Hepatic stellate cell (primary cell): ENCODE data around the gene POMT1.

Experiments
- DNase-seq: peaks from one replicate; pipeline ENCODE4 v3.0.0; 2011; ENCODE audit warnings: low spot score

POMT1 gene

DNA sequence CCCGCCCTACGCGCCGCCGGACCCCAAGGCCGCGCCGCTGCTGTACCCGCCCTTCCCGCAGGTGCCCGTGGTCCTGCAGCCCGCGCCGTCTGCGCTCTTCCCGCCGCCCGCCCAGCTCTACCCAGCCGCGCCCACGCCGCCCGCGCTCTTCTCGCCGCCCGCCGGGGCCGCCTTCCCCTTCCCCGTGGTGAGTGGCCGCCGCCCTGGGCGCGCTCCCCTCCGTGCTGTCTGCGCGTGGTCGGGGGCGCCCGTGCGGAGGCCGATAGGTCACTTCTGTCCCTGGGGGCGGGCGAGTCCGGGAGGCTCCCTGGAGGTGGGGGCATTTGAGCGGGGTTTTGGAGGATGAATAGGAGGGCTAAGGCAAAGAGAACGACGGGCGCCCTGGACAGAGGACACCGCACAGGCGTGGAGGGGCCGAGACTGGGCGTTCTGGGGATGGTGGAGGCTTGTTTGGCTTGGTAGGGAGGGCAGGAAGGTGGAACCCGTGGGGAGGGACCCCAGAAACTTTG lies 52.2 kb downstream of the POMT1 start:
- DNase-seq, result no peak

DNA sequence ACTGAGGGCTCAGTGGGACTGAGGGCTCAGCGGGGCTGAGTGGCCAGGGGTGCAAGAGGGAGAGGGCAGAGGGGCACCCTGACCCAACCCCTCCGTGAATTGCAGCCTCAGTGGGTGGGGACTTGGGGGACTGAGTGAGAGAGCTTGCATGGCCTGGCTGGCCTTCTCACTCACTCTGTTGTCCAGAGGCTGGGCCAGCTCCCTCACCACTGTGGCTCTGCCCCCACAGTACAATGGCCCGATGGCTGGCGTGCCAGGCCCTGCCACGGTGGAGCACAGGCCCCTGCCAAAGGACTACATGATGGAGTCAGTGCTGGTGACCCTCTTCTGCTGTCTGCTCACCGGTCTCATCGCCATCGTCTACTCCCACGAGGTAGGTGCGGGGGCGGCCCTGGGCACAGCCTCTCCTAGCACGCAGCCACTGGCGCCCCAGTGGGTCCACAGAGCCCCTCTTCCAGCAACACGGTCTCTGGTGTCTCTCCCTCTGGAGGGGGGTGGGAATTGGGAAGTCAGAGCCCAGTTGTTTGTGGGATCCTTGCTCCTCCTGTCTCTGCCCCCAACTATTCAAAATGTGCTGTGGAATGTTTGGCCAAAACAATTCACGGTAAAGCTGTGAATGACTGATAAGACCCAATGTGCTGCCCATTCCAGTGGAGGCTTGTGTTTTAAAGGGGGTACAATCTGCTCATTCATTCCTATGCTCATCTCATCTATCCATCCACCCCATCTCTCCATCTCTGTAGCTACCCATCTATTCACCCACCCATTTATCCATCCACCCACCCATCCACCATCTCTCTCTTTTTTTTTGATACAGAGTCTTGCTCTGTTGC lies 53.3 kb downstream of the POMT1 start:
- DNase-seq, result no peak

DNA sequence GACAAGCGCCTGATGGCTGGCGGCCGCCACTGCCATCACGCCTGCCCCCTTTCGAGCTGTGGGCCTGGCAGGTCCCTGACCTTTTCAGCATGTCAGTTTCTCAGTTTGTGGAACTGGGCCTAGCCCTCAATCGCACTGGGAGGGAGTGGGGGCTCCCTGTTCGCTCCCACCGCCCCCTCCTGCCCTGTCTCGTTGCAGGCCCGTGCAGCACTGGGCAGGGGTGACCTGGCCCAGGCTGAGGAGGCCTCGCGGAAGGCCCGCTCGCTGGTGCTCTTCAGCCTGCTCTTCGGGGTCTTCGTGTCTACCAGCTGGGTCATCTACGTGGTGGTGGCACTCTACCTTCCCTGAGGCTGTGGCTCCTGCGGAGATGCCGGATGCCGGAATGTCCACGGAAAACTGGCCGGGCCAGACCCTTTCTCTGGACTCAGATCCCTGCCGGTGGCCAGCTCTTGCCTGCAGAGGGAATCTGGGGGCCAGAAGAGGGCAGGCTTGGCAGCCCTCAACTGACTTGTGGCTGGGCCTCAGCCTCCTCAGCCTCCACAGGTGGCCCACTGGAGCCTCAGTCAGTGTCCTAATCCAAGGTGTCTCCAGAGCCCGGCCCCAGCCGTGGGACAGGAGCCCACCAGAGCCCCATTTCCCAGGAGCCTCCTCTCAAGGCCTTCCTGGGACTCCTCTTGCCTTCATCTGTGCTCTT lies 55.3 kb downstream of the POMT1 start:
- DNase-seq, result no peak

DNA sequence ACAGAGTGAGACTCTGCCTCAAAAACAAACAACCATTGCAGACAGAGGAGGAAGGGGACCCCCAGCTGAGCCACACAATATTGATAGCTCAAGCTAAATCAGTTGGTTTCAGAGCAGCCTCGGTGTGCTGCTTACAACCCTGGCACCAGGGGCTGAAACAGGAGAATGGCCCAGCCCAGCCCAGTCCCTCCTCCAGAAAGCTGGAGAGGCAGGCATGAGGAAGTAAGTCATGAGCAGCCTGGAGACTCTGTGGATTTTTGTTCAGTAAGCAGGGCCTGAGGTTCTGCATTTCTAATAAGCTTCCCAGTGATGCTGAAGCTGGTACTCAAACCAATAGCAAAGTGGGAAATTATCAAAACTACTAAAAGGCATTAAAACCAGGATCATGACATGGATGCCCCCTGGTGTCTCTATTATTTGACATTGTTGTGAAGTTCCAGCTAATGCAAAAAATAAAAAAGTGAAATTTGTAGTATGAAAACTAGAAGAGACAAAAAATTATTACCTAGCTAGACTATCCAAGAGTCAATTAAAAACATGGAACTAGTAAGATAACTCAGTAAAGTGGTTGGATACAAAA lies 56.8 kb downstream of the POMT1 start:
- no peak for DNase-seq

DNA sequence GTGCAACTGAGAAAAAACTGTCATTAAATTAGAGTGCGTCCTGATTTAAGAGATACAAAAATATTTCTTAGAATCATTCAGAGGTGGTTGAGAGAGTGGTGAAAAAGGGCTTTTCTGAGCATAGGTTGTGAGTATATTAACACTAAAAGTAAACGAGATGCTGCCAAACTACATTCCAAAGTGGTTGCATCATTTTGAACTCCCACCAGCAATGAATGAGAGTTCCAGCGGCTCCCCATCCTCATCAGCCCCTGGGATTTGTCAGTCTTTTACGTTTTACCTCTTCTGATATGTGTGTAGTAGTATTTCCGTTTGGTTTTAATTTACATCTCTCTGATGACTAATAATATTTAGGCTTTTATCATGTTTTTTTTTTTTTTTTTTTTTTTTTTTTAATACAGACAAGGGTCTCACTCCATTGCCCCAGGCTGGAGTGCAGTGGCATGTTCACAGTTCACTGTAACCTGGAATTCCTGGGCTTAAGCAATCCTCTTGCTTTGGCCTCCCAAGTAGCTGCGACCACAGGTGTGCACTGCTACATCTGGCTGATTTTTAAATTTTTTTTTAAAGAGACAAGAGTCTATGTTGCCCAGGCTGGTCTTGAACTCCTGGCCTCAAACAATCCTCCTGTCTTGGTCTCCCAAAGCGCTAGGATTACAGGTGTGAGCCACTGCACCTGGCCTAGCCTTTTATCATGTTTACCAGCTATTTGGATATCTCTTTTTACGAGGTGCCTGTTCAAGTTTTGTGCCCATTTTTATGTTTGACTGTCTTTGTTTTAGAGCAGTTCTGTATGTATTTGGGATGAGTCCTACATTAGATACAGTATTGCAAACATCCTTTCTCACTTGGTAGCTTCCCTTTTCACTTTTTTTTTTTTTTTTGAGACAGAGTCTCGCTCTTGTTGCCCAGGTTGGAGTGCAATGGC lies 59.6 kb downstream of the POMT1 start:
- no peak for DNase-seq

DNA sequence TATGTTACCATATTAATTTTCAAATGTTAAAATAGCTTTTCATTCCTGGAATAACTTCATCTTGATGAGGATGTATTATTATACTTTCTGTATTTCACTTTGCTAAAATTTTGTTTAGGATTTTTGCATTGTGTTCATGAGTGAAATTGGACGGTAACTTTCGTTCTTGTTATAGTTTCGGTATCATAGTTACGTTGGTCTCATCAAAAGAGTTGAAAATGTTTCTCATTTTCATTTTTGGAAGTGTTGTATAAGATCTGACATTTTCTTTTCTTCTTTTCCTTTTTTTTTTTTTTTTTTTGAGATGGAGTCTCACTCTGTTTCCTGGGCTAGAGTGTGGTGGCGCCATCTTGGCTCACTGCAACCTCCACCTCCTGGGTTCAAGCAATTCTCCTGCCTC lies 62.7 kb downstream of the POMT1 start:
- DNase-seq, result no peak

DNA sequence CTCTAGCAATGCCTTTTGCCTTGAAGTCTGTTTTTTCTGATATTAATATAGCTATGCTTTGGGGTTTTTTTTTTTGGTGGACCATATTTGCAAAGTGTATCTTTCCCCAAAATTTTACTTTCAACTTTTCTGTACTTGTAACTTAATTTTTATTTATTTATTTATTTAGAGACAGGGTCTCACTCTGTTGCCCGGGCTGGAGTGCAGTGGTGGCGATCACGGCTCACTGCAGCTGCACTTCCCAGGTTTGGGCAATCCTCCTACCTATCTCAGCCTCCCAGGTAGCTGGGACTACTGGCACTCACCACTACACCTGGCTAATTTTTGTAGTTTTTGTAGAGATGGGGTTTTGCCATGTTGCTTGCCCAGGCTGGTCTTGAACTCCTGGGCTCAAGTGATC lies 63.4 kb downstream of the POMT1 start:
- no peak for DNase-seq

DNA sequence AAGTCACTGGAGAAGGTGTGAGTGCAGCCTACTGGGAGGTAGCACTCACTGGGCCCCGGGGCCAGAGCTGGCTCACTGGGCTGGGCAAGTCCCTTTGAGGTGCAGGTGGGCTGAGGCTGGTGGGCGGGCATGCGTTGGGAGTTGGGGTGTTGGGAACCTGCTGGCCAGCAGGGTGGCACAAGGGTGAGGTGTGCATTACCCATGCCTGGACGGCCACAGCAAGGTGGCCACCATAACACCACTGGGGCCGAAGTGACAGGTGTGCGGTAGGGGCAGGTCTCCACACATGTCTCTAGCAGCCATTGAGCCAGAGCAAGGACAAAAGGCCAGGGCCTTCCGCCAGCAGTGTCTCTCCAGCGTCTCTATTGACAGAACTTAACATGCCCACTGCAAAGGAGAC lies 65.2 kb downstream of the POMT1 start:
- DNase-seq, result no peak
